GM12878 (cell line): Measurements from ENCODE around the gene RALGPS2. TPM values are rescaled to one million over a fixed set of nuclear protein-coding genes. Genes with fewer than 3 reads are reported as not detected.

Experiments
- ATAC-seq: fragments of 200-7000 bp; cut with Tn5 transposase; 3 replicates; pipeline ENCODE4 v1.9.1; 2020; ENCODE audit warnings: mild to moderate bottlenecking, moderate library complexity
- BruUV-seq: library from RNA; stranded (reverse); fragments of 400-500 nt; replicated peaks from 2 replicates; lab custom pipeline; 2021; lab: Mats Ljungman, UMichigan
- CTCF ChIA-PET: fragments of 300-600 bp; sonication (Branson Sonifier 250); formaldehyde crosslinking; extraction: SDS; loops from one replicate; lab custom pipeline; 2021; ENCODE audit warnings: inconsistent platforms; lab: Yijun Ruan, JAX
- POLR2A ChIA-PET: fragments of 350-600 bp; formaldehyde crosslinking; extraction: SDS; loops from one replicate; lab custom pipeline; 2021; ENCODE audit warnings: inconsistent platforms; lab: Charles Lee
- RAD21 ChIA-PET: fragments of 300-600 bp; sonication (Branson Sonifier 250); formaldehyde crosslinking; loops from one replicate; lab custom pipeline; 2023; ENCODE audit warnings: antibody characterized with exemption; ENCODE audit not compliant: unreplicated experiment; lab: Charles Lee
- SMC1A ChIA-PET: fragments of 300-600 bp; sonication (Branson Sonifier 250); formaldehyde crosslinking; loops from one replicate; lab custom pipeline; 2023; ENCODE audit not compliant: unreplicated experiment, uncharacterized antibody; lab: Charles Lee
- DNase-seq: peaks from one replicate; pipeline ENCODE4 v3.0.0-alpha.2; 2011; ENCODE audit warnings: low read depth, low spot score
- FAIRE-seq: peaks from 3 replicates; lab custom pipeline; 2011; peaks lifted over from hg19 to GRCh38; lab: Jason Lieb, UNC
- H2AFZ ChIP-seq: 2 replicates; pipeline ENCODE4 v1.6.0; 2011; ENCODE audit warnings: low read depth, low read length, control low read depth; ENCODE audit not compliant: control insufficient read depth
- H3K27ac ChIP-seq: 2 replicates; pipeline ENCODE4 v1.5.1; 2011; ENCODE audit warnings: control low read depth; ENCODE audit not compliant: control insufficient read depth, insufficient read depth
- H3K27me3 ChIP-seq, 2 experiments: replicated peaks in 1 of 2; 2 replicates each; pipeline versions ENCODE4 v1.6.0 to v1.6.1; 2011; ENCODE audit warnings: low read length in 1 of 2; ENCODE audit not compliant: control insufficient read depth in 2 of 2, insufficient read depth in 2 of 2
- H3K36me3 ChIP-seq, 2 experiments: 2 replicates each; pipeline ENCODE4 v1.5.1; 2011; ENCODE audit warnings: low read length in 1 of 2; ENCODE audit not compliant: control insufficient read depth in 2 of 2, insufficient read depth in 2 of 2
- H3K4me1 ChIP-seq: 2 replicates; pipeline ENCODE4 v1.6.1; 2011; ENCODE audit warnings: mild to moderate bottlenecking, low read length, moderate library complexity, mixed read lengths; ENCODE audit not compliant: control insufficient read depth, insufficient read depth
- H3K4me2 ChIP-seq: 2 replicates; pipeline ENCODE4 v1.6.0; 2011; ENCODE audit warnings: control low read depth; ENCODE audit not compliant: control insufficient read depth, insufficient read depth
- H3K4me3 ChIP-seq: fragments of 200-600 bp; sonication (generic); 2 replicates; pipeline ENCODE4 v1.5.1; 2016
- H3K79me2 ChIP-seq: 2 replicates; pipeline ENCODE4 v1.6.0; 2011; ENCODE audit warnings: low read length; ENCODE audit not compliant: control insufficient read depth, insufficient read depth
- H3K9ac ChIP-seq: 2 replicates; pipeline ENCODE4 v1.8.0; 2011; ENCODE audit warnings: low read length, control low read depth, mixed read lengths; ENCODE audit not compliant: control insufficient read depth, insufficient read depth
- H3K9me3 ChIP-seq: replicated peaks from 3 replicates; pipeline ENCODE4 v1.5.1; 2011; ENCODE audit warnings: mild to moderate bottlenecking, low read length; ENCODE audit not compliant: control insufficient read depth, insufficient read depth
- H4K20me1 ChIP-seq: 2 replicates; pipeline ENCODE4 v1.6.0; 2011; ENCODE audit not compliant: control insufficient read depth, insufficient read depth
- ETV6 ChIP-seq, 2 experiments: fragments of 450-650 bp in 1 of 2; IDR thresholded peaks in 1 of 2; conservative IDR thresholded peaks in 1 of 2; 2 replicates each; pipeline ENCODE4 v1.6.1; 2014; ENCODE audit warnings: antibody characterized with exemption in 1 of 2, borderline replicate concordance in 1 of 2, low read depth in 1 of 2, mild to moderate bottlenecking in 1 of 2, moderate library complexity in 1 of 2
- POLR2AphosphoS2 ChIP-seq: IDR thresholded peaks from 2 replicates; pipeline ENCODE4 v1.6.1; 2011; ENCODE audit warnings: low read depth, mild to moderate bottlenecking, low read length, improper control_type of control experiment, moderate library complexity
- SMAD5 ChIP-seq: IDR thresholded peaks from 2 replicates; pipeline ENCODE4 v1.6.1; 2016; ENCODE audit warnings: antibody characterized with exemption, low read depth
- YY1 ChIP-seq: IDR thresholded peaks from 2 replicates; pipeline ENCODE4 v1.6.1; 2011; ENCODE audit warnings: low read depth, mild to moderate bottlenecking, low read length
- ZNF592 ChIP-seq: fragments of 450-650 bp; IDR thresholded peaks from 2 replicates; pipeline ENCODE4 v1.6.1; 2017; ENCODE audit warnings: mild to moderate bottlenecking, moderate library complexity
- WGBS: methylation state at CpG from one replicate; pipeline ENCODE4 v1.1.6; 2016; ENCODE audit warnings: low lambda C conversion rate; ENCODE audit not compliant: insufficient replicate concordance, insufficient coverage; ENCODE audit errors: missing lambda C conversion rate; 5-methylcytosine and 5-hydroxymethylcytosine counted together
- in situ Hi-C: fragments of 300-500 bp; cut with MboI; formaldehyde crosslinking; loops from 9 replicates; pipeline ENCODE4 v1.14.3; 2018; ENCODE audit warnings: mixed read lengths
- intact Hi-C: fragments of 100-400 bp; cut with micrococcal nuclease; formaldehyde crosslinking; loops from one replicate; pipeline ENCODE4 v1.14.2; 2022; ENCODE audit not compliant: unreplicated experiment
- polyA plus RNA-seq, 11 experiments: library from polyadenylated mRNA; depleted of rRNA in 4 of 11; unstranded in 6 of 11; stranded (reverse) in 5 of 11; fragments of >200 nt; fragmentation: Nextera tagmentation in 4 of 11; fragmentation: Illumina TruSeq in 1 of 11; extraction: Ambion mirVana in 4 of 11; extraction: Trizol in 1 of 11; gene quantifications; 1 replicate in 1 of 11; 2 replicates in 10 of 11; pipeline versions ENCODE4 v1.2.1 to v1.2.3, GENCODE V29; 2011 to 2016; ENCODE audit warnings: inconsistent platforms in 2 of 11, missing spikeins in 2 of 11, low read depth in 1 of 11
- total RNA-seq, 4 experiments: library from RNA; depleted of rRNA in 3 of 4; stranded (reverse); fragments of >200 nt in 3 of 4; fragmentation: Illumina TruSeq in 1 of 4; extraction: Trizol in 1 of 4; gene quantifications; 2 replicates each; pipeline versions ENCODE4 v1.2.1 to v1.2.3, GENCODE V29; 2013 to 2021

Gene RALGPS2
- total and polyA plus RNA-seq, 10 of the 15 experiments (the other 5 are each of a cell fraction or from before 2014, with no cell fraction given), result 0.08 to 3.7 (median 0.50) TPM

- TF ChIP-seq YY1 (no peak), SMAD5 (no peak), ETV6 (conservative IDR thresholded peaks at IDR 0.05 in 1 of 2, IDR thresholded peaks at IDR 0.05 in 1 of 2; ENCODE audit: borderline replicate concordance in 1 of 2, low read depth in 1 of 2) (no peak), ZNF592 (no peak), POLR2AphosphoS2 (no peak)
- DNase-seq, result no peak
- in situ Hi-C loops (no loop called here), intact Hi-C loops (no loop called here)
- RAD21 ChIA-PET, result no interaction called here
- H3K27me3 ChIP-seq, result no peaks in the 10 kb centered on the region
- no peaks in the 10 kb centered on the region for H3K9me3 ChIP-seq
- no TSS peak for BruUV-seq
- POLR2A ChIA-PET, result no interaction called here
- no peaks in the 10 kb centered on the region for H4K20me1 ChIP-seq
- no peak overlapping the region for H3K27ac ChIP-seq
- CTCF ChIA-PET, result interaction anchor here (0.9 kb wide), 1 partner anchor 39 kb away, joined by 3 read pairs; no protein-coding TSS in a partner anchor
- WGBS, result 86% methylated on average over 4 of the region's 4 CpGs
- H3K4me2 ChIP-seq, result no peak overlapping the region
- H3K4me1 ChIP-seq, result no peaks in the 10 kb centered on the region
- no peak overlapping the region for H2AFZ ChIP-seq
- ATAC-seq, result no peak
- no peaks in the 10 kb centered on the region for H3K79me2 ChIP-seq
- no peak for FAIRE-seq
- SMC1A ChIA-PET, result no interaction called here
- no peak overlapping the region for H3K9ac ChIP-seq
- H3K36me3 ChIP-seq, result no peaks in the 10 kb centered on the region
- H3K4me3 ChIP-seq, result no peak overlapping the region
Observed at GRCh38 chr1:178819123-178819522, 94.1 kb downstream of the RALGPS2 start.
